Panc1 (cell line): Measurements from ENCODE around the gene ZNF202. TPM values are rescaled to one million over a fixed set of nuclear protein-coding genes. Genes with fewer than 3 reads are reported as not detected.

Experiments
- ATAC-seq: fragments of 200-7000 bp; cut with Tn5 transposase; 2 replicates; pipeline ENCODE4 v1.9.1; 2020; ENCODE audit warnings: mild to moderate bottlenecking, moderate library complexity
- BruUV-seq: library from RNA; stranded (reverse); fragments of 400-500 nt; replicated peaks from 2 replicates; lab custom pipeline; 2021; lab: Mats Ljungman, UMichigan
- CTCF ChIA-PET: fragments of 300-600 bp; sonication (Branson Sonifier 250); formaldehyde crosslinking; loops from one replicate; lab custom pipeline; 2022; ENCODE audit warnings: antibody characterized with exemption; lab: Charles Lee
- POLR2A ChIA-PET: fragments of 300-600 bp; sonication (Branson Sonifier 250); formaldehyde crosslinking; loops from one replicate; lab custom pipeline; 2022; ENCODE audit warnings: antibody characterized with exemption; lab: Charles Lee
- DNase-seq: peaks from one replicate; pipeline ENCODE4 v3.0.0-alpha.2; 2010; ENCODE audit warnings: low read depth, low spot score
- H3K27ac ChIP-seq: 2 replicates; pipeline ENCODE4 v1.5.1; 2011; ENCODE audit warnings: mild to moderate bottlenecking, low read length, inconsistent platforms
- H3K27me3 ChIP-seq: fragments of 200-500 bp; sonication (Bioruptor generic); 2 replicates; pipeline ENCODE4 v1.6.0; 2014; ENCODE audit warnings: low read length, inconsistent platforms; ENCODE audit not compliant: control insufficient read depth, insufficient read depth
- H3K36me3 ChIP-seq: fragments of 200-500 bp; sonication (Bioruptor generic); 2 replicates; pipeline ENCODE4 v1.5.1; 2014; ENCODE audit warnings: inconsistent platforms, mild to moderate bottlenecking, low read length, moderate library complexity; ENCODE audit not compliant: control insufficient read depth, insufficient read depth
- H3K4me1 ChIP-seq: 2 replicates; pipeline ENCODE4 v1.5.1; 2011; ENCODE audit warnings: inconsistent platforms, mild to moderate bottlenecking, low read length, moderate library complexity; ENCODE audit not compliant: control insufficient read depth, insufficient read depth
- H3K4me3 ChIP-seq, 2 experiments: 2 replicates each; pipeline ENCODE4 v1.5.1; 2011 to 2012; ENCODE audit warnings: low read depth in 2 of 2, low read length in 2 of 2, mild to moderate bottlenecking in 2 of 2, inconsistent platforms in 1 of 2, moderate library complexity in 1 of 2
- H3K9me3 ChIP-seq: fragments of 200-500 bp; sonication (Bioruptor generic); 2 replicates; pipeline ENCODE4 v1.5.1; 2014; ENCODE audit warnings: low read depth, mild to moderate bottlenecking, inconsistent platforms, low read length, moderate library complexity; ENCODE audit not compliant: control insufficient read depth, insufficient read depth
- POLR2AphosphoS5 ChIP-seq: IDR thresholded peaks from 2 replicates; pipeline ENCODE4 v1.6.1; 2012; ENCODE audit warnings: mild to moderate bottlenecking, low read depth, low read length, moderate library complexity
- REST ChIP-seq, 2 experiments: IDR thresholded peaks; 2 replicates each; pipeline ENCODE4 v1.6.1; 2011 to 2012; ENCODE audit warnings: low read depth in 2 of 2, control low read depth in 1 of 2, low read length in 1 of 2, mild to moderate bottlenecking in 1 of 2, moderate library complexity in 1 of 2; ENCODE audit not compliant: insufficient read depth in 1 of 2
- SIN3A ChIP-seq: IDR thresholded peaks from 2 replicates; pipeline ENCODE4 v1.6.1; 2012; ENCODE audit warnings: low read depth, mild to moderate bottlenecking, low read length, moderate library complexity, borderline replicate concordance; ENCODE audit not compliant: insufficient read depth
- TCF7L2 ChIP-seq: IDR thresholded peaks from 2 replicates; pipeline ENCODE4 v1.6.1; 2011; ENCODE audit warnings: mild to moderate bottlenecking, low read depth, low read length, inconsistent platforms
- in situ Hi-C: cut with HindIII; loops from 2 replicates; pipeline ENCODE4 v1.10.0; 2016; ENCODE audit warnings: low sequenced_read_pairs, low pct_unique_long_range_greater_than_20kb
- intact Hi-C: fragments of 100-400 bp; cut with micrococcal nuclease; formaldehyde crosslinking; loops from one replicate; pipeline ENCODE4 v1.10.0; 2022; ENCODE audit not compliant: unreplicated experiment
- total RNA-seq: library from RNA; stranded (reverse); gene quantifications from one replicate; pipeline ENCODE4 v1.2.1, GENCODE V29; 2021; ENCODE audit not compliant: unreplicated experiment
- TF ChIP-seq, protein P1 (sequence below): fragments of 450-650 bp; IDR thresholded peaks from 2 replicates; pipeline ENCODE4 v1.5.1; 2017; ENCODE audit warnings: mild to moderate bottlenecking

Gene ZNF202
- total RNA-seq, 1 experiment from 2014 or later: 24.5 TPM

GRCh38 chr11:123760894-123761293, 19.4 kb upstream of the ZNF202 start:
- no peaks in the 10 kb centered on the region for H3K4me1 ChIP-seq
- no peak for ATAC-seq
- peaks cover 5% of the 10 kb centered on the region for H3K27me3 ChIP-seq
- no peak overlapping the region for H3K27ac ChIP-seq
- no peaks in the 10 kb centered on the region for H3K36me3 ChIP-seq
- ChIA-PET CTCF (no interaction called here), POLR2A (no interaction called here)
- intact Hi-C loops (no loop called here), in situ Hi-C loops (no loop called here)
- DNase-seq: no peak
- no TSS peak for BruUV-seq
- no peak overlapping the region for H3K4me3 ChIP-seq
- H3K9me3 ChIP-seq: no peaks in the 10 kb centered on the region
- TF ChIP-seq SIN3A (no peak), POLR2AphosphoS5 (no peak), TCF7L2 (no peak), REST (IDR thresholded peaks at IDR 0.05; ENCODE audit: insufficient read depth in 1 of 2, low read depth in 2 of 2, low read length in 1 of 2) (no peak)
- TF ChIP-seq, protein P1, sequence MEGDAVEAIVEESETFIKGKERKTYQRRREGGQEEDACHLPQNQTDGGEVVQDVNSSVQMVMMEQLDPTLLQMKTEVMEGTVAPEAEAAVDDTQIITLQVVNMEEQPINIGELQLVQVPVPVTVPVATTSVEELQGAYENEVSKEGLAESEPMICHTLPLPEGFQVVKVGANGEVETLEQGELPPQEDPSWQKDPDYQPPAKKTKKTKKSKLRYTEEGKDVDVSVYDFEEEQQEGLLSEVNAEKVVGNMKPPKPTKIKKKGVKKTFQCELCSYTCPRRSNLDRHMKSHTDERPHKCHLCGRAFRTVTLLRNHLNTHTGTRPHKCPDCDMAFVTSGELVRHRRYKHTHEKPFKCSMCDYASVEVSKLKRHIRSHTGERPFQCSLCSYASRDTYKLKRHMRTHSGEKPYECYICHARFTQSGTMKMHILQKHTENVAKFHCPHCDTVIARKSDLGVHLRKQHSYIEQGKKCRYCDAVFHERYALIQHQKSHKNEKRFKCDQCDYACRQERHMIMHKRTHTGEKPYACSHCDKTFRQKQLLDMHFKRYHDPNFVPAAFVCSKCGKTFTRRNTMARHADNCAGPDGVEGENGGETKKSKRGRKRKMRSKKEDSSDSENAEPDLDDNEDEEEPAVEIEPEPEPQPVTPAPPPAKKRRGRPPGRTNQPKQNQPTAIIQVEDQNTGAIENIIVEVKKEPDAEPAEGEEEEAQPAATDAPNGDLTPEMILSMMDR: no peak

- H3K4me3 ChIP-seq: no peak overlapping the region
- H3K27ac ChIP-seq: no peak overlapping the region
- ChIA-PET CTCF (no interaction called here), POLR2A (no interaction called here)
- no peaks in the 10 kb centered on the region for H3K9me3 ChIP-seq
- H3K36me3 ChIP-seq: no peaks in the 10 kb centered on the region
- in situ Hi-C loops (no loop called here), intact Hi-C loops (no loop called here)
- TF ChIP-seq POLR2AphosphoS5: no peak
- TF ChIP-seq TCF7L2: no peak
- TF ChIP-seq REST (IDR thresholded peaks at IDR 0.05; ENCODE audit: insufficient read depth in 1 of 2, low read depth in 2 of 2, low read length in 1 of 2): no peak
- no peak for TF ChIP-seq SIN3A
- TF ChIP-seq, protein P1: no peak
- BruUV-seq: no TSS peak
- H3K27me3 ChIP-seq: peaks cover 7% of the 10 kb centered on the region
- H3K4me1 ChIP-seq: no peaks in the 10 kb centered on the region
- ATAC-seq (no peak), DNase-seq (no peak)
Observed at GRCh38 chr11:123757976-123758375, 16.5 kb upstream of the ZNF202 start.
